HG03457 (cell line): ENCODE data around the gene TRNT1.

ENCODE experiments used
- ATAC-seq: cut with Tn5 transposase; IDR thresholded peaks from one replicate; pipeline ENCODE4 v1.9.1; 2021; ENCODE audit warnings: moderate number of reproducible peaks; ENCODE audit not compliant: unreplicated experiment

TRNT1 gene

GRCh38 chr3:3110749-3111361 is 15.9 kb upstream of the TRNT1 start:
- no peak for ATAC-seq

- ATAC-seq, result no peak
Observed at GRCh38 chr3:3113042-3113709, 13.6 kb upstream of the TRNT1 start.

- ATAC-seq, result no peak
Observed at GRCh38 chr3:3117651-3118050, 9.1 kb upstream of the TRNT1 start.

GRCh38 chr3:3119393-3119851 is 7.3 kb upstream of the TRNT1 start:
- ATAC-seq, result no peak

GRCh38 chr3:3125977-3126376 is 763 bp upstream of the TRNT1 start:
- ATAC-seq, result no peak

GRCh38 chr3:3127432-3128010 is 781 bp downstream of the TRNT1 start:
- ATAC-seq, result no peak

- ATAC-seq, result no peak
Observed at GRCh38 chr3:3129579-3129978, 2.8 kb downstream of the TRNT1 start.

- no peak for ATAC-seq
Observed at GRCh38 chr3:3133500-3133899, 6.8 kb downstream of the TRNT1 start.

GRCh38 chr3:3134750-3135448 is 8.2 kb downstream of the TRNT1 start:
- no peak for ATAC-seq

- no peak for ATAC-seq
Observed at GRCh38 chr3:3137526-3137925, 10.8 kb downstream of the TRNT1 start.

GRCh38 chr3:3141939-3142338 is 15.2 kb downstream of the TRNT1 start:
- ATAC-seq, result no peak

GRCh38 chr3:3145831-3146230 is 19.1 kb downstream of the TRNT1 start:
- ATAC-seq, result no peak

GRCh38 chr3:3149560-3149959 is 22.8 kb downstream of the TRNT1 start:
- ATAC-seq, result no peak

- ATAC-seq, result no peak
Observed at GRCh38 chr3:3151513-3151912, 24.8 kb downstream of the TRNT1 start.

GRCh38 chr3:3154879-3155610 is 28.3 kb downstream of the TRNT1 start:
- ATAC-seq, result no peak

- no peak for ATAC-seq
Observed at GRCh38 chr3:3157484-3157883, 30.7 kb downstream of the TRNT1 start.

- ATAC-seq, result no peak
Observed at GRCh38 chr3:3160826-3161225, 34.1 kb downstream of the TRNT1 start.

- no peak for ATAC-seq
Observed at GRCh38 chr3:3165241-3165640, 38.5 kb downstream of the TRNT1 start.

GRCh38 chr3:3165650-3166049 is 38.9 kb downstream of the TRNT1 start:
- no peak for ATAC-seq

- ATAC-seq, result no peak
Observed at GRCh38 chr3:3170998-3171397, 44.3 kb downstream of the TRNT1 start.

GRCh38 chr3:3172627-3173026 is 45.9 kb downstream of the TRNT1 start:
- ATAC-seq, result no peak
